Esophagus muscularis mucosa (tissue), 4 donors: ENCODE data around the gene TMUB1. TPM values are rescaled to one million over a fixed set of nuclear protein-coding genes. Genes with fewer than 3 reads are reported as not detected.

ENCODE experiments used
- DNase-seq: peaks from one replicate; pipeline ENCODE4 v3.0.0-alpha.2; 2017; ENCODE audit errors: extremely low spot score
- H3K27ac ChIP-seq, 4 donors: fragments of 200-600 bp; sonication (generic); replicated peaks in 1 of 4; 1 replicate in 3 of 4; 2 replicates in 1 of 4; pipeline ENCODE4 v1.5.1; 2016 to 2019; ENCODE audit warnings: mild to moderate bottlenecking in 1 of 4
- H3K27me3 ChIP-seq, 4 donors: fragments of 200-600 bp; sonication (generic); one replicate each; pipeline versions ENCODE4 v1.5.1 to v1.6.0; 2016 to 2019
- H3K36me3 ChIP-seq, 4 donors: fragments of 200-600 bp; sonication (generic); one replicate each; pipeline ENCODE4 v1.5.1; 2016 to 2019
- H3K4me1 ChIP-seq, 4 donors: fragments of 200-600 bp; sonication (generic); one replicate each; pipeline ENCODE4 v1.5.1; 2016 to 2019
- H3K4me3 ChIP-seq, 4 donors: fragments of 200-600 bp; sonication (generic); 1 replicate in 2 of 4; 2 replicates in 2 of 4; pipeline ENCODE4 v1.5.1; 2016 to 2019; ENCODE audit warnings: mild to moderate bottlenecking in 4 of 4, moderate library complexity in 1 of 4
- H3K9me3 ChIP-seq, 4 donors: fragments of 200-600 bp; sonication (generic); 1 replicate in 3 of 4; 2 replicates in 1 of 4; pipeline ENCODE4 v1.5.1; 2016 to 2019
- EP300 ChIP-seq: sonication (generic); formaldehyde crosslinking; IDR thresholded peaks from one replicate; pipeline ENCODE4 v1.6.1; 2017; ENCODE audit warnings: antibody characterized with exemption
- POLR2A ChIP-seq: fragments of 450-650 bp; IDR thresholded peaks from one replicate; pipeline ENCODE4 v1.6.1; 2017; ENCODE audit warnings: antibody characterized with exemption, moderate library complexity, mild to moderate bottlenecking, low read depth
- POLR2AphosphoS5 ChIP-seq, 2 donors: sonication (generic); formaldehyde crosslinking; IDR thresholded peaks; one replicate each; pipeline ENCODE4 v1.6.1; 2017; ENCODE audit warnings: antibody characterized with exemption in 2 of 2
- WGBS: methylation state at CpG from one replicate; pipeline ENCODE4 v1.1.5; 2018; 5-methylcytosine and 5-hydroxymethylcytosine counted together
- intact Hi-C: fragments of 100-400 bp; cut with DNase I; formaldehyde crosslinking; loops from one replicate; pipeline ENCODE4 v1.15.1; 2023
- total RNA-seq, 4 donors: library from RNA; depleted of rRNA; stranded (reverse); fragments of >200 nt; gene quantifications; one replicate each; pipeline versions ENCODE4 v1.1.0 to v1.2.1, GENCODE V29; 2016
- TF ChIP-seq, protein P1 (sequence below), 3 experiments: fragments of 200-600 bp in 2 of 3; fragments of 450-650 bp in 1 of 3; sonication (generic) in 2 of 3; IDR thresholded peaks; one replicate each; pipeline ENCODE4 v1.5.1; 2017 to 2019; ENCODE audit warnings: antibody characterized with exemption in 3 of 3, mild to moderate bottlenecking in 2 of 3, moderate library complexity in 1 of 3

TMUB1 gene
- total RNA-seq, 4 donors from 2014 or later = 39.0 to 66.6 (median 51.4) TPM

- Histone ChIP-seq H3K4me1 (peaks cover 56 to 70% (median 68%) of the 10 kb centered on the region in 4 donors), H3K27ac (peak overlapping the region; percentile 92 to 95 (median 93)), H3K27me3 (no peaks in the 10 kb centered on the region), H3K4me3 (peak overlapping the region; percentile 72 to 94 (median 90)), H3K9me3 (no peaks in the 10 kb centered on the region), H3K36me3 (peaks cover 13 to 21% (median 18%) of the 10 kb centered on the region in 4 donors)
- no peak for DNase-seq
- intact Hi-C loops = loop anchor here (5.0 kb wide), 2 partner anchors 33 to 52 kb away; partner anchors contain the start of gene ABCB8
- WGBS = 7% methylated on average over 18 of the region's 21 CpGs
- peak; percentile 34 to 38 for TF ChIP-seq POLR2AphosphoS5 (IDR thresholded peaks at IDR 0.05)
- no peak for TF ChIP-seq EP300
These were observed 22.7 kb downstream of the TMUB1 start for GRCh38 chr7:151060416-151061212.

- H3K27ac ChIP-seq = peak overlapping the region; percentile 92 to 95 (median 93)
- WGBS = 2% methylated on average over 16 of the region's 17 CpGs
- peaks cover 54 to 70% (median 68%) of the 10 kb centered on the region in 4 donors for H3K4me1 ChIP-seq
- no peak for DNase-seq
- TF ChIP-seq POLR2A (no peak), EP300 (no peak), POLR2AphosphoS5 (IDR thresholded peaks at IDR 0.05) (no peak)
- TF ChIP-seq, protein P1, sequence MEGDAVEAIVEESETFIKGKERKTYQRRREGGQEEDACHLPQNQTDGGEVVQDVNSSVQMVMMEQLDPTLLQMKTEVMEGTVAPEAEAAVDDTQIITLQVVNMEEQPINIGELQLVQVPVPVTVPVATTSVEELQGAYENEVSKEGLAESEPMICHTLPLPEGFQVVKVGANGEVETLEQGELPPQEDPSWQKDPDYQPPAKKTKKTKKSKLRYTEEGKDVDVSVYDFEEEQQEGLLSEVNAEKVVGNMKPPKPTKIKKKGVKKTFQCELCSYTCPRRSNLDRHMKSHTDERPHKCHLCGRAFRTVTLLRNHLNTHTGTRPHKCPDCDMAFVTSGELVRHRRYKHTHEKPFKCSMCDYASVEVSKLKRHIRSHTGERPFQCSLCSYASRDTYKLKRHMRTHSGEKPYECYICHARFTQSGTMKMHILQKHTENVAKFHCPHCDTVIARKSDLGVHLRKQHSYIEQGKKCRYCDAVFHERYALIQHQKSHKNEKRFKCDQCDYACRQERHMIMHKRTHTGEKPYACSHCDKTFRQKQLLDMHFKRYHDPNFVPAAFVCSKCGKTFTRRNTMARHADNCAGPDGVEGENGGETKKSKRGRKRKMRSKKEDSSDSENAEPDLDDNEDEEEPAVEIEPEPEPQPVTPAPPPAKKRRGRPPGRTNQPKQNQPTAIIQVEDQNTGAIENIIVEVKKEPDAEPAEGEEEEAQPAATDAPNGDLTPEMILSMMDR (IDR thresholded peaks at IDR 0.05) = no peak
- H3K4me3 ChIP-seq = peak overlapping the region; percentile 72 to 94 (median 90)
- no peaks in the 10 kb centered on the region for H3K9me3 ChIP-seq
- intact Hi-C loops = loop anchor here (5.0 kb wide), 2 partner anchors 33 to 52 kb away; partner anchors contain the start of gene ABCB8
- H3K27me3 ChIP-seq = no peaks in the 10 kb centered on the region
- peaks cover 8 to 15% (median 13%) of the 10 kb centered on the region in 4 donors for H3K36me3 ChIP-seq
These were observed 23.2 kb downstream of the TMUB1 start for GRCh38 chr7:151060113-151060415.

- peak; percentile 96 for DNase-seq
- H3K4me1 ChIP-seq = peaks cover 53 to 70% (median 68%) of the 10 kb centered on the region in 4 donors
These were observed 23.8 kb downstream of the TMUB1 start, which contains the start of gene SLC4A2 for GRCh38 chr7:151059367-151060112. Gene SLC4A2, plus strand, starts transcription at chr7:151059589. Its CDS starts 2,399 bp downstream, at chr7:151061988.

GRCh38 chr7:151058781-151059366 lies 24.4 kb downstream of the TMUB1 start:
- TF ChIP-seq, protein P1 (IDR thresholded peaks at IDR 0.05) = no peak
- TF ChIP-seq EP300 (no peak), POLR2AphosphoS5 (IDR thresholded peaks at IDR 0.05) (no peak), POLR2A (no peak)
- 4% methylated on average over 16 of the region's 18 CpGs for WGBS
- intact Hi-C loops = no loop called here
- Histone ChIP-seq H3K27me3 (no peaks in the 10 kb centered on the region), H3K36me3 (peaks cover 0 to 9% (median 3%) of the 10 kb centered on the region in 4 donors), H3K4me1 (peaks cover 53 to 68% (median 63%) of the 10 kb centered on the region in 4 donors), H3K4me3 (peak overlapping the region; percentile 72 to 94 (median 90)), H3K9me3 (no peaks in the 10 kb centered on the region), H3K27ac (peak overlapping the region; percentile 92 to 95 (median 93))
- DNase-seq = no peak

More at GRCh38 chr7:151059367-151060112, 23.8 kb downstream of the TMUB1 start, which contains the start of gene SLC4A2:
- Histone ChIP-seq H3K27me3 (no peaks in the 10 kb centered on the region), H3K9me3 (no peaks in the 10 kb centered on the region), H3K27ac (peak within 1 kb of the TSS; percentile 92 to 95 (median 93)), H3K4me3 (peak within 1 kb of the TSS; percentile 72 to 94 (median 90)), H3K36me3 (peaks cover 3 to 10% (median 8%) of the 10 kb centered on the region in 4 donors)
- intact Hi-C loops = loop anchor here (5.0 kb wide), 2 partner anchors 32 to 53 kb away; partner anchors contain the start of gene ABCB8
- TF ChIP-seq, protein P1 (IDR thresholded peaks at IDR 0.05) = peak; percentile 38 to 52 (median 42)
- TF ChIP-seq POLR2A (no peak), EP300 (no peak), POLR2AphosphoS5 (IDR thresholded peaks at IDR 0.05) (peak; percentile 40 to 77)
- WGBS = 1% methylated on average over 42 of the region's 75 CpGs
